Neural progenitor cell (in vitro differentiated cells): Measurements from ENCODE around the gene GCN1.

Experiments
- EZH2 ChIP-seq: fragments of 200-600 bp; sonication (generic); IDR thresholded peaks from 2 replicates; pipeline ENCODE4 v1.6.1; 2017; ENCODE audit warnings: antibody characterized with exemption, mild to moderate bottlenecking, moderate library complexity
- TF ChIP-seq, protein P1 (sequence below): fragments of 200-600 bp; sonication (generic); IDR thresholded peaks from 2 replicates; pipeline ENCODE4 v1.5.1; 2017; ENCODE audit warnings: antibody characterized with exemption, mild to moderate bottlenecking

DNA sequence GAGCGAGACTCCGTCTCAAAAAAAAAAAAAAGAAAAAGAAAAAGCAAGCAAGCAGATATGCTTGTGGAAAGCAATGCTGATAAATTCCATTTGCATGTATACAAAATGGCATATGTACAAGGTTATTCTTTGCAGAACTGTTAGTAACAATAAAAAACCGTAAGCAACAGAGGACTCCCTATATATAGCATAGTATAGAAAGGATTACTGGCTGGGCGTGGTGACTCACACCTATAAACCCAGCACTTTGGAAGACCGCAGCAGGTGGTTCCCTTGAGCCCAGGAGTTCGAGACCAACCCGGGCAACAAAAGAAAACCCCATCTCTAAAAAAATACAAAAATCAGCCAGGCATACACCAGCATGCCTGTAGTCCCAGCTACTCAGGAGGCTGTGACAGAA lies 13.5 kb downstream of the GCN1 start:
- TF ChIP-seq, protein P1, sequence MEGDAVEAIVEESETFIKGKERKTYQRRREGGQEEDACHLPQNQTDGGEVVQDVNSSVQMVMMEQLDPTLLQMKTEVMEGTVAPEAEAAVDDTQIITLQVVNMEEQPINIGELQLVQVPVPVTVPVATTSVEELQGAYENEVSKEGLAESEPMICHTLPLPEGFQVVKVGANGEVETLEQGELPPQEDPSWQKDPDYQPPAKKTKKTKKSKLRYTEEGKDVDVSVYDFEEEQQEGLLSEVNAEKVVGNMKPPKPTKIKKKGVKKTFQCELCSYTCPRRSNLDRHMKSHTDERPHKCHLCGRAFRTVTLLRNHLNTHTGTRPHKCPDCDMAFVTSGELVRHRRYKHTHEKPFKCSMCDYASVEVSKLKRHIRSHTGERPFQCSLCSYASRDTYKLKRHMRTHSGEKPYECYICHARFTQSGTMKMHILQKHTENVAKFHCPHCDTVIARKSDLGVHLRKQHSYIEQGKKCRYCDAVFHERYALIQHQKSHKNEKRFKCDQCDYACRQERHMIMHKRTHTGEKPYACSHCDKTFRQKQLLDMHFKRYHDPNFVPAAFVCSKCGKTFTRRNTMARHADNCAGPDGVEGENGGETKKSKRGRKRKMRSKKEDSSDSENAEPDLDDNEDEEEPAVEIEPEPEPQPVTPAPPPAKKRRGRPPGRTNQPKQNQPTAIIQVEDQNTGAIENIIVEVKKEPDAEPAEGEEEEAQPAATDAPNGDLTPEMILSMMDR: no peak
- TF ChIP-seq EZH2: no peak
